CD4-positive, alpha-beta memory T cell (primary cell): ENCODE data around the gene TMCO1. TPM values are rescaled to one million over a fixed set of nuclear protein-coding genes. Genes with fewer than 3 reads are reported as not detected.
"Not testable (repeated sequence)": the region's sequence is repeated elsewhere in the genome, so short reads cannot be mapped to it uniquely, and the experiment has no call there.

Experiments
- CTCF ChIA-PET: fragments of 350-600 bp; sonication (Branson Sonifier 250); formaldehyde crosslinking; loops from one replicate; lab custom pipeline; 2021; ENCODE audit warnings: inconsistent platforms; ENCODE audit not compliant: partially characterized antibody; lab: Charles Lee
- POLR2A ChIA-PET: fragments of 350-600 bp; sonication (Branson Sonifier 250); formaldehyde crosslinking; loops from one replicate; lab custom pipeline; 2021; ENCODE audit not compliant: partially characterized antibody; lab: Charles Lee
- DNase-seq, 5 donors: peaks; one replicate each; pipeline versions ENCODE4 v3.0.0 to v3.0.0-alpha.2; 2020 to 2022; ENCODE audit warnings: mixed read lengths in 1 of 5
- H3K27ac ChIP-seq: one replicate; pipeline ENCODE4 v1.7.0; 2013; ENCODE audit warnings: low read depth, low read length
- H3K27me3 ChIP-seq: 2 replicates; pipeline ENCODE4 v1.7.0; 2013; ENCODE audit warnings: mild to moderate bottlenecking, low read length, moderate library complexity; ENCODE audit not compliant: insufficient read depth
- H3K36me3 ChIP-seq: 2 replicates; pipeline ENCODE4 v1.7.0; 2013; ENCODE audit warnings: mild to moderate bottlenecking, low read length, moderate library complexity; ENCODE audit not compliant: insufficient read depth
- H3K4me1 ChIP-seq: 2 replicates; pipeline ENCODE4 v1.7.0; 2013; ENCODE audit warnings: mild to moderate bottlenecking, low read length, moderate library complexity; ENCODE audit not compliant: insufficient read depth
- H3K4me3 ChIP-seq, 2 donors: one replicate each; pipeline ENCODE4 v1.7.0; 2013; ENCODE audit warnings: low read length in 2 of 2, mild to moderate bottlenecking in 1 of 2
- H3K9me3 ChIP-seq, 2 donors: one replicate each; pipeline ENCODE4 v1.7.0; 2013; ENCODE audit warnings: low read length in 2 of 2, control low read depth in 1 of 2; ENCODE audit not compliant: control insufficient read depth in 1 of 2
- H3K27ac Mint-ChIP-seq, 7 donors: one replicate each; pipeline ENCODE4 v1.8.0; 2020 to 2021; ENCODE audit warnings: mixed read lengths in 7 of 7, mild to moderate bottlenecking in 6 of 7, inconsistent platforms in 3 of 7, moderate library complexity in 3 of 7
- H3K27me3 Mint-ChIP-seq, 2 donors: one replicate each; pipeline ENCODE4 v1.8.0; 2020 to 2021; ENCODE audit warnings: mixed read lengths in 2 of 2
- H3K36me3 Mint-ChIP-seq, 2 donors: one replicate each; pipeline ENCODE4 v1.8.0; 2020 to 2021; ENCODE audit warnings: mixed read lengths in 2 of 2, inconsistent platforms in 1 of 2, mild to moderate bottlenecking in 1 of 2
- H3K4me1 Mint-ChIP-seq, 4 donors: one replicate each; pipeline ENCODE4 v1.8.0; 2020 to 2021; ENCODE audit warnings: mixed read lengths in 4 of 4, mild to moderate bottlenecking in 1 of 4
- H3K4me3 Mint-ChIP-seq, 8 donors: one replicate each; pipeline ENCODE4 v1.8.0; 2020 to 2021; ENCODE audit warnings: mixed read lengths in 8 of 8, mild to moderate bottlenecking in 7 of 8, moderate library complexity in 6 of 8, inconsistent platforms in 3 of 8
- H3K9me3 Mint-ChIP-seq, 8 donors: one replicate each; pipeline ENCODE4 v1.8.0; 2020 to 2021; ENCODE audit warnings: mixed read lengths in 8 of 8, mild to moderate bottlenecking in 5 of 8, inconsistent platforms in 3 of 8, moderate library complexity in 1 of 8
- intact Hi-C: fragments of 100-400 bp; cut with micrococcal nuclease; formaldehyde crosslinking; loops from one replicate; pipeline ENCODE4 v1.15.1; 2023
- polyA plus RNA-seq, 2 donors: library from polyadenylated mRNA; unstranded; fragments of 300-500 nt; fragmentation: Illumina TruSeq; gene quantifications; one replicate each; pipeline ENCODE4 v1.2.3, GENCODE V29; 2021
- total RNA-seq, 2 experiments: library from RNA; stranded (reverse); gene quantifications; one replicate each; pipeline ENCODE4 v1.2.3, GENCODE V29; 2021

Gene TMCO1
- total and polyA plus RNA-seq, 4 experiments from 2014 or later = 63.7 to 147 (median 102) TPM

- Histone ChIP-seq H3K4me1 (peaks cover 23% of the 10 kb centered on the region), H3K27ac (no peak overlapping the region), H3K36me3 (peaks cover 1% of the 10 kb centered on the region), H3K4me3 (no peak overlapping the region), H3K27me3 (no peaks in the 10 kb centered on the region), H3K9me3 (no peaks in the 10 kb centered on the region)
- peak overlapping the region in 3 of 7 donors; percentile 14 to 80 (median 43) for H3K27ac Mint-ChIP-seq
- peaks cover 0 to 4% (median 2%) of the 10 kb centered on the region in 8 donors for H3K9me3 Mint-ChIP-seq
- CTCF ChIA-PET = no interaction called here
- peaks cover 61 to 72% of the 10 kb centered on the region in 2 donors for H3K36me3 Mint-ChIP-seq
- intact Hi-C loops = no loop called here
- peaks cover 36 to 71% (median 53%) of the 10 kb centered on the region in 4 donors for H3K4me1 Mint-ChIP-seq
- POLR2A ChIA-PET = no interaction called here
- no peak overlapping the region for H3K4me3 Mint-ChIP-seq
- no peak for DNase-seq
- H3K27me3 Mint-ChIP-seq = no peaks in the 10 kb centered on the region
Measured at GRCh38 chr1:165688046-165688445, 80.6 kb downstream of the TMCO1 start.

GRCh38 chr1:165686971-165687433 is 81.7 kb downstream of the TMCO1 start:
- peaks cover 23% of the 10 kb centered on the region for H3K4me1 ChIP-seq
- ChIA-PET CTCF (interaction anchor here (1.2 to 1.6 kb wide), 3 partner anchors 8 to 57 kb away, joined by 3 to 9 read pairs (median 6); partner anchors contain the start of gene ALDH9A1), POLR2A (interaction anchor here (1.5 to 2.6 kb wide), 2 partner anchors 11 to 82 kb away, joined by 5 to 18 read pairs; partner anchors contain the start of genes ALDH9A1 and TMCO1)
- peaks cover 12% of the 10 kb centered on the region for H3K36me3 ChIP-seq
- no peaks in the 10 kb centered on the region for H3K9me3 ChIP-seq
- intact Hi-C loops = no loop called here
- Mint-ChIP-seq H3K4me1 (peaks cover 33 to 70% (median 54%) of the 10 kb centered on the region in 4 donors), H3K9me3 (peaks cover 0 to 4% (median 2%) of the 10 kb centered on the region in 8 donors), H3K36me3 (peaks cover 66 to 77% of the 10 kb centered on the region in 2 donors), H3K4me3 (peak overlapping the region in 7 of 8 donors; percentile 32 to 76 (median 62)), H3K27me3 (no peaks in the 10 kb centered on the region), H3K27ac (peak overlapping the region in 6 of 7 donors; percentile 17 to 81 (median 57))
- no peak overlapping the region for H3K27ac ChIP-seq
- no peaks in the 10 kb centered on the region for H3K27me3 ChIP-seq
- no peak overlapping the region for H3K4me3 ChIP-seq
- DNase-seq = no peak

- peaks cover 0 to 4% (median 2%) of the 10 kb centered on the region in 8 donors for H3K9me3 Mint-ChIP-seq
- H3K27ac Mint-ChIP-seq = peak overlapping the region; percentile 17 to 84 (median 72)
- H3K36me3 ChIP-seq = peaks cover 16% of the 10 kb centered on the region
- H3K4me1 ChIP-seq = peaks cover 23% of the 10 kb centered on the region
- H3K27me3 Mint-ChIP-seq = no peaks in the 10 kb centered on the region
- no peaks in the 10 kb centered on the region for H3K27me3 ChIP-seq
- ChIA-PET CTCF (interaction anchor here (0.7 to 1.6 kb wide), 7 partner anchors 9 to 90 kb away, joined by 3 to 9 read pairs (median 6); partner anchors contain the start of genes ALDH9A1 and TMCO1), POLR2A (interaction anchor here (1.5 to 2.6 kb wide), 2 partner anchors 12 to 83 kb away, joined by 5 to 18 read pairs; partner anchors contain the start of genes ALDH9A1 and TMCO1)
- H3K4me3 Mint-ChIP-seq = peak overlapping the region in 6 of 8 donors; percentile 40 to 76 (median 64)
- no peak overlapping the region for H3K4me3 ChIP-seq
- DNase-seq = no peak
- peaks cover 28 to 64% (median 47%) of the 10 kb centered on the region in 4 donors for H3K4me1 Mint-ChIP-seq
- no peak overlapping the region for H3K27ac ChIP-seq
- H3K9me3 ChIP-seq = no peaks in the 10 kb centered on the region
- H3K36me3 Mint-ChIP-seq = peaks cover 67 to 76% of the 10 kb centered on the region in 2 donors
- intact Hi-C loops = no loop called here
Measured at GRCh38 chr1:165686121-165686970, 82.3 kb downstream of the TMCO1 start.

GRCh38 chr1:165683848-165684485 is 84.7 kb downstream of the TMCO1 start:
- DNase-seq = no peak
- H3K9me3 Mint-ChIP-seq = peaks cover 0 to 4% (median 2%) of the 10 kb centered on the region in 8 donors
- peaks cover 28% of the 10 kb centered on the region for H3K4me1 ChIP-seq
- peaks cover 28% of the 10 kb centered on the region for H3K36me3 ChIP-seq
- H3K36me3 Mint-ChIP-seq = peaks cover 79 to 81% of the 10 kb centered on the region in 2 donors
- H3K27ac ChIP-seq = no peak overlapping the region
- intact Hi-C loops = no loop called here
- CTCF ChIA-PET = interaction anchor here (1.8 to 2.0 kb wide), 2 partner anchors 13 to 83 kb away, joined by 9 to 13 read pairs; partner anchors contain the start of gene ALDH9A1
- H3K4me3 ChIP-seq = no peak overlapping the region
- H3K27me3 ChIP-seq = no peaks in the 10 kb centered on the region
- POLR2A ChIA-PET = interaction anchor here (1.2 kb wide), 1 partner anchor 14 kb away, joined by 4 read pairs; the partner anchor contains the start of gene ALDH9A1
- H3K27ac Mint-ChIP-seq = peak overlapping the region in 6 of 7 donors; percentile 38 to 77 (median 62)
- no peak overlapping the region for H3K4me3 Mint-ChIP-seq
- H3K9me3 ChIP-seq = no peaks in the 10 kb centered on the region
- H3K4me1 Mint-ChIP-seq = peaks cover 31 to 65% (median 48%) of the 10 kb centered on the region in 4 donors
- no peaks in the 10 kb centered on the region for H3K27me3 Mint-ChIP-seq

GRCh38 chr1:165680773-165681172 is 87.9 kb downstream of the TMCO1 start:
- H3K27ac ChIP-seq, DNase-seq, H3K27me3 ChIP-seq, intact Hi-C loops, H3K9me3 Mint-ChIP-seq, H3K4me3 Mint-ChIP-seq, H3K4me3 ChIP-seq, H3K27me3 Mint-ChIP-seq, POLR2A ChIA-PET, H3K9me3 ChIP-seq: not testable (repeated sequence)
- Histone ChIP-seq H3K4me1 (peaks cover 20% of the 10 kb centered on the region), H3K36me3 (peaks cover 39% of the 10 kb centered on the region)
- Mint-ChIP-seq H3K4me1 (peaks cover 24 to 53% (median 38%) of the 10 kb centered on the region in 4 donors), H3K27ac (peak overlapping the region in 4 of 7 donors; percentile 15 to 58 (median 47)), H3K36me3 (peaks cover 73 to 77% of the 10 kb centered on the region in 2 donors)
- CTCF ChIA-PET = interaction anchor here (1.2 kb wide), 1 partner anchor 17 kb away, joined by 5 read pairs; the partner anchor contains the start of gene ALDH9A1

- peaks cover 43% of the 10 kb centered on the region for H3K36me3 ChIP-seq
- H3K4me3 ChIP-seq = no peak overlapping the region
- intact Hi-C loops = no loop called here
- Mint-ChIP-seq H3K36me3 (peaks cover 73 to 77% of the 10 kb centered on the region in 2 donors), H3K4me1 (peaks cover 20 to 49% (median 33%) of the 10 kb centered on the region in 4 donors), H3K27ac (peak overlapping the region in 6 of 7 donors; percentile 15 to 86 (median 59)), H3K9me3 (peaks cover 0 to 3% (median 0%) of the 10 kb centered on the region in 8 donors), H3K27me3 (no peaks in the 10 kb centered on the region), H3K4me3 (no peak overlapping the region)
- no peak overlapping the region for H3K27ac ChIP-seq
- POLR2A ChIA-PET = no interaction called here
- no peaks in the 10 kb centered on the region for H3K9me3 ChIP-seq
- H3K27me3 ChIP-seq = no peaks in the 10 kb centered on the region
- no peak for DNase-seq
- peaks cover 16% of the 10 kb centered on the region for H3K4me1 ChIP-seq
- CTCF ChIA-PET = no interaction called here
Measured at GRCh38 chr1:165680303-165680702, 88.4 kb downstream of the TMCO1 start.
